ENCODE measurements around the gene RASSF4. TPM values are rescaled to one million over a fixed set of nuclear protein-coding genes. Genes with fewer than 3 reads are reported as not detected.

The RASSF4 gene
- total and polyA plus RNA-seq, 4 donors, result 19.5 to 55.4 (median 41.6) TPM

GRCh38 chr10:44994752-44995530 is 35.3 kb downstream of the RASSF4 start:
- Histone ChIP-seq H3K4me1 (ENCODE audit: control insufficient read depth in 5 of 5, insufficient read depth in 5 of 5, low read length in 5 of 5) (peaks cover 4 to 32% (median 18%) of the 10 kb centered on the region in 5 donors), H3K27ac (ENCODE audit: low read depth in 1 of 2, low read length in 1 of 2) (peak overlapping the region; percentile 22 to 72), H3K27me3 (ENCODE audit: control insufficient read depth in 3 of 3, insufficient read depth in 3 of 3, low read length in 2 of 3) (no peaks in the 10 kb centered on the region), H3K4me3 (no peak overlapping the region), H3K9me3 (ENCODE audit: control insufficient read depth in 4 of 4, insufficient read depth in 3 of 4, low read length in 3 of 4) (no peaks in the 10 kb centered on the region), H3K9ac (ENCODE audit: insufficient read depth in 1 of 2, low read length in 2 of 2) (no peak overlapping the region), H3K36me3 (ENCODE audit: control insufficient read depth in 4 of 4, insufficient read depth in 4 of 4, low read length in 4 of 4) (peaks cover 0 to 8% (median 1%) of the 10 kb centered on the region in 4 donors)
- no peak for ATAC-seq (ENCODE audit: insufficient read depth, low FRiP score)
- WGBS, 2 donors, result 83 to 85% methylated on average over 9 of the region's 9 CpGs
- TF ChIP-seq CTCF (IDR thresholded peaks at IDR 0.05; ENCODE audit: control extremely low read depth, extremely low read depth), result no peak
- DNase-seq, result no peak

- DNase-seq, result no peak
- Histone ChIP-seq H3K4me1 (ENCODE audit: control insufficient read depth in 5 of 5, insufficient read depth in 5 of 5, low read length in 5 of 5) (peaks cover 4 to 32% (median 19%) of the 10 kb centered on the region in 5 donors), H3K9me3 (ENCODE audit: control insufficient read depth in 4 of 4, insufficient read depth in 3 of 4, low read length in 3 of 4) (no peaks in the 10 kb centered on the region), H3K27me3 (ENCODE audit: control insufficient read depth in 3 of 3, insufficient read depth in 3 of 3, low read length in 2 of 3) (no peaks in the 10 kb centered on the region), H3K4me3 (no peak overlapping the region), H3K36me3 (ENCODE audit: control insufficient read depth in 4 of 4, insufficient read depth in 4 of 4, low read length in 4 of 4) (peaks cover 0 to 8% (median 1%) of the 10 kb centered on the region in 4 donors), H3K9ac (ENCODE audit: insufficient read depth in 1 of 2, low read length in 2 of 2) (no peak overlapping the region), H3K27ac (ENCODE audit: low read depth in 1 of 2, low read length in 1 of 2) (peak overlapping the region; percentile 51 to 92)
- 14 to 31% methylated on average over 4 of the region's 4 CpGs for WGBS, 2 donors
- no peak for TF ChIP-seq CTCF (IDR thresholded peaks at IDR 0.05; ENCODE audit: control extremely low read depth, extremely low read depth)
- no peak for ATAC-seq (ENCODE audit: insufficient read depth, low FRiP score)
Measured at GRCh38 chr10:44995581-44995913, 35.9 kb downstream of the RASSF4 start.

GRCh38 chr10:44995914-44996669 is 36.5 kb downstream of the RASSF4 start:
- Histone ChIP-seq H3K36me3 (ENCODE audit: control insufficient read depth in 4 of 4, insufficient read depth in 4 of 4, low read length in 4 of 4) (peaks cover 0 to 8% (median 1%) of the 10 kb centered on the region in 4 donors), H3K9ac (ENCODE audit: insufficient read depth in 1 of 2, low read length in 2 of 2) (no peak overlapping the region), H3K4me3 (no peak overlapping the region), H3K9me3 (ENCODE audit: control insufficient read depth in 4 of 4, insufficient read depth in 3 of 4, low read length in 3 of 4) (no peaks in the 10 kb centered on the region), H3K27ac (ENCODE audit: low read depth in 1 of 2, low read length in 1 of 2) (peak overlapping the region; percentile 92 to 94), H3K27me3 (ENCODE audit: control insufficient read depth in 3 of 3, insufficient read depth in 3 of 3, low read length in 2 of 3) (no peaks in the 10 kb centered on the region), H3K4me1 (ENCODE audit: control insufficient read depth in 5 of 5, insufficient read depth in 5 of 5, low read length in 5 of 5) (peaks cover 4 to 32% (median 19%) of the 10 kb centered on the region in 5 donors)
- ATAC-seq (ENCODE audit: insufficient read depth, low FRiP score), result no peak
- 8 to 25% methylated on average over 9 of the region's 9 CpGs for WGBS, 2 donors
- no peak for TF ChIP-seq CTCF (IDR thresholded peaks at IDR 0.05; ENCODE audit: control extremely low read depth, extremely low read depth)
- DNase-seq, result peak in 2 of 3 donors; percentile 50 to 71
